HG03097 (cell line): Measurements from ENCODE around the gene STARD9.

Experiments used
- ATAC-seq: cut with Tn5 transposase; IDR thresholded peaks from one replicate; pipeline ENCODE4 v1.9.1; 2021; ENCODE audit not compliant: unreplicated experiment, low FRiP score

Gene STARD9

DNA sequence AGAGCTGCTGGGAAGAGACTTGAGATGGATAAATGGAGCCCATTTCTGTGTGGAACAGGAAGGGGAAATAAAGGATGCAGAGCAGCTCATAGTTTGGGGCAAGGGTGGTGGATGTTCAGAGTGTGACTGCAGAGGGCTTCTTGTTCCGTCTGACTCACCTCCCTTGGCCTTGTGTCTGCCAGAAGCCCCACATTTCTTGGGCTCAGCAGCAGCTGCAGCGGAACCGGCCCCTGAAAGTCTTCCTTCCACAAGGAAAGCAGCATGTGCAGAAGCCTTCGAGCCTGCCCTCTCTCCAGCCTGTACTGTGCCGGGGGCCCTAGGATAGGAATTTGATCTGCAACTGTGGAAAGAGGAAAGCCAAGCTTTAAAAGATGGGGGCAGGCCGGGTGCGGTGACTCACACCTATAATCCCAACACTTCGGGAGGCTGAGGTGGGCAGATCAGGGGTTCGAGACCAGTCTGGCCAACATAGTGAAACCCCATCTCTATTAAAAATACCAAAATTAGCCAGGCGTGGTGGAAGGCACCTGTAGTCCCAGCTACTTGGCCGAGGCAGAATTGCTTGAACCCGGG is 150.0 kb downstream of the STARD9 start:
- ATAC-seq, result no peak

DNA sequence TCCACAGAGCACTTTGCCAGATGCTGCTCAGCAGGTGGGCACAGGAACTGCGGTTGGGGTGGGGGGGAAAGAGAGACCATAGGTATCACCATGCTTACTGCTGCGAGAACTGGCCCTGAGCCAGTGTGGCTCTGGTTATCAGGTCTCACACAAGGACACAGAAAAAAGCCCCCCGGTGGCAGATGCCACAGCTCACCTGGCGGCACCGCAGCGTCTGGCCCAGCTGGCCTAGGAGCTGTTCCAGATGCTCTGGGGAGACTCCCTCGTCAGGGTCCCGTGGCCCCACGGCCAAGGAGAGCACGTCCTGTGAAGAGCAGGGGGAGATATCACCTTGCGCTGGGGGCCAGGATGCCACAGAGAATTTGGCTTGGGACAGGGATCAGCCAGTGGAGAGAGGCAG is 150.7 kb downstream of the STARD9 start:
- no peak for ATAC-seq

DNA sequence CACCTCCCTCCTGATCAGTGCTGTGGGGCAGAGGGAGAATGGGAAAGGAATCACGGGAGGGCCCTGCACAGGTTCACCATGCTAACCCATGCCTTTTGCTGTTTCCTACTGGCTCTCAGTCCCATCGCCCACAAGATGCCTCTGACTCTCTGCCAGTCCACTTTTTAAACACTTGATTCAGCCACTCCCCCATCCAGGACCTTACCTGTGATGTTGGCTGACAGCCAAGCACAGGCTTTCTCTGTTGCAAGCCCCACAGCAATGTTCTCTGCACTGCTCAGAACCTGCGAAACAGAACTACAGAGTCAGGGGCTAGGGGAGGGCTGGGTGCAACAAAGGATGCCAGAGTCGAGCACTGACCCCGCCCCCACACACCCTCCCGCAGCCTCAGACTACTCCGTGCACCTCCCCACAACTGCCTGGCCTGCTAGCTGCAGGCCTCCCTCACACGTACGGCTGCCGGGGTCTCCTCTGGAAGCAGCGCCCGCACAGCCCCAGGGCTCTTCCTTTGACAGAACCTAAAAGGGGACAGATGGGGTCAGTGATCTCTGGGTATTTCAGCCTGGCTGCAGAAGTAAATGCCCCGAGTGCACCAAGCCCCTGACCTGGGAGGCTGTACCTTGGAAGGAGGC is 152.5 kb downstream of the STARD9 start:
- no peak for ATAC-seq

DNA sequence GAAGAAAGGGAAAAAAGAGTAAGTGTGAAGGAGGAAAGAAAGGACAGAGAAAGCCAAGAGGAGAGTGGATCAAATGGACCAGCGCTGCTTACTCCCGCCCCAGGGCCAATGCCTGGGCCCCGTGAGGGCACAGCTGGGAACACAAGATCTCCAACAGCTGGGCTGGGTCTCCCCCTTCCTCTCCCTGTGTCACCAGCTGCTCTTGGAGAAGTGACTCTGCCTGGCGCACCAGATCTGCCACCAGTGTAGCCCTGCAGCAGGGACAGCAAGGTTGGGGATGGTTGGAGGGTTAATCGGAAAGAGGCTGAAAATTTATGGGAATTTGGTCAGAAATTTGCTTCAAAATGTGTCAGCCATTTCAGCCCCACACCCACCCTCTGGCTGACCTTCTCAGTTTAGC is 153.2 kb downstream of the STARD9 start:
- no peak for ATAC-seq

DNA sequence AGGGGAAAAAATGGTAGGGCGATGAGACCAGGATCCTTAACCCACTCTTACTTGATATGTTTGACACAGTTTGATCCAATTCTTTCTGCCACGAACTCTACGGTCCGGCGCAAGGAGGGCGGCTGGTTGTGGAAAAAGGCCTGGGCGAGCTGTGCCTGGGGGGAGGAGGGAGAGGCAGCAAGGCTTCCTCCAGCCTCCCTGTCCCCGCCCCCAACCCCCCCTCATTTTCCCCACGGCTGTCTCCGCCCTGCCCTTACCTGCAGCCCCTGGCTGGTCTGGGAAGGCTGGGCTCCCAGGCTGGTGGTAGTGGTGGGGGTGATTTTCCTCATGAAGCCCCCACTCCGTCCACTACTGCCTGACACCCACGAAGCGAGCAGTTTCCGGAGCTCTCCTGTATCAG is 153.6 kb downstream of the STARD9 start:
- ATAC-seq, result no peak

DNA sequence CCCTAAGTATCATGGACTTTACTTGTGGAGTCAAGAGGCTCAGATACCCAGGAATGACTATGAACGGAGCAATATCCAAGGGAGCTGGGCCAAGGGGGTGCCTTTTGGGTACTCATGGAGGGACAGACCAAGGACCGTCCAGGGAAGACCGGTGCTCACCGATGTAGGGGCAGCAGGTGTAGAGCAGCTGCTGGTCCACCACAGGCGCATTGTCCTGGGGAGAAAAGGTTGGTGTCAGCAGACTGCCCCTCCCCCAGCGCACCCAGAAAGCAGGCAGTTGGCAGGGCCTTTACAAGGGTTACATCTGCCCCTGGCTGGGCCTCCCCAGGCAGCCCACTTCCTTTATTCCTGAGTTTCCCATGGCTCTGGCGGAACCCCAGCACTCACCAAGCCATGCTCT is 154.0 kb downstream of the STARD9 start:
- ATAC-seq, result no peak

DNA sequence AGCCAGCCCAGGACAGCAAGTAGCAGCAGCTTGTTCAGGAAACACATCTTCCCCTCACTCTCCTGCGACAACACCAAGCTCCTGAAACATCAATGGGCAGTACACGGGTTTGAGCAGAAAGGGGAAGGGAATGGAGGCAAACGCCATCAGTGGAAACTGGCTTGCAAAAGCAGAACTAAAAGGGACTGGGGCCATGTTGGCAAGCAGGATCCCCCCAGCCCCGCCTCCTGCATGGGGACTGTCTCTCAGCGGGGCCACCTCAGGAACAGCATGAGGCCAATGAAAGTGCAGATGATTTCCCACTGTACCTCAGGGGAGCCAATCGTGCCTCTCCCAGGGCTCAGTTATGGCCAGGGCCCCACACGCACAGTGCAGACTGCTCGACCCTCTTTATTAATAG is 154.7 kb downstream of the STARD9 start:
- no peak for ATAC-seq

DNA sequence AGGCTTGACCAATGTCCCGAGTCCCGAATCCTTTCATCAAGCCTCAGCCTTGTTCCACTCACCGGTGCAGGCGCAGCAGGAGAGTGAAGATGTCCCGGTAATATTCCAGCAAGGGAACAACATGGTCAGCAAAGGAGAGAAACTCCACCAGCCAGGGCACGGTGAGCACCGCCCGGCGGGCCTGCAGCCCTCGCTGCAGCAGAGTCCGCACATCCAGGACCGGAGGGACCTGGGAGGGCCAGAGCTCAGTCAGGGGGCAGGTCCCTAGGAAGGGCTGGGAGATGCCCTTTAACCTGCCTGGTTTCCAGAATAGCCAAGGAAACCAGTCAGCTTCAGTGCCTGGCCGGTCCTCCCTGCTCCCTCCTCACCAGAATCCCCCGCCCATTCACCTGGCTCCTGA is 155.1 kb downstream of the STARD9 start:
- ATAC-seq, result no peak

DNA sequence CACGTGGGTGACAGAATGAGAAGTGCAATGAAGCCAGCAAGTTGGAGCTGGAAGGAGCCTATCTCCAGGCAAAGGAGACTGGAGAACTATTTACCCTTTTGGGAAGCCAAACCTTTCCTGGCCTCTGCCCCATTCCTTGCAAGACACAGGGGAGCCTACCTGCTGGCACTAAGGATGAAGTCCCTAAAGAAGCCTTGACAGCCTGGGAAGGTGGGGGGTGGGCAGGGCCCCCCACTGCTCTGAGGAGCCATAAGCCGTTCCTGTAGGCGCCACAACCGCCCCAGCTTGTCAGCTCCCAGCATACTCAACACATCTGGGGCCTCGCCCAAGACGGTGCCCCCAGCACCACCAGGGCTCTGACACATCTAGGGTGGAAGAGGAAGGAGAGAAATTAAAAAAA is 156.1 kb downstream of the STARD9 start:
- no peak for ATAC-seq

DNA sequence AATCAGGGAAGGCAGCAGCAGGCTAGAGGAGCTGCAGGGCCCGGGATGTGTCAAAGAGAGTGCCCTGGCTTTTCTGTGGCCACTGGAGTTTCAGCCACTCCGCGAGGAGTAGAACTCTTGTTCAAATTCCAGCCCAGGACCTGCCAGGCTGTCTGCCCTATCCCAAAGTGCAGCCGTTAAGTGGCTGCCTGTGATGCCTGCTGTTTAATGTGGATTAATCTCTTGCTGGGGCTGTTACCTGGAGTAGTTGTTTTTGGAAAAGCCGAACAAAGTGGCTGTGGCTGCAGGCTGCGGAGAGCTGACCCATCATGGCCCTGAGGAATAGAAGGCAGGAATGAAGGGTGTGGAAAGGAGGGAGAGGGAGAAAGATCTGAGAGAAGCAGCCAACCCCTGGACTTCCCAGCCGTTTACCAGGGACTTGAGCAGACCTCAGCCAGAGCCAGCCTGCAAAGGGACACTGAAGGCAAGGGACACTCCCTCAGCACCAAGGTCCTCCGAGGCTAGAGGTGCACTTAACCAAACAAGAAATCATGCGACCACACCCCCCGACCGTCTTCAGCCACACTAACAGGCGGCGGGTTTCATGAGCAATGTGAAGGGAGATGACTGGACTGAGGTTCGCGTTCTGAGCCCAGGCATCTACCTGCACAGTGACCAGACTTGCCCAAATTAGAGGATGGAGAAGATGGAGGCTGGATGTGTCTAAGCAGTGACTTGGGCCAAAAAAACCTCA is 156.9 kb downstream of the STARD9 start:
- no peak for ATAC-seq

DNA sequence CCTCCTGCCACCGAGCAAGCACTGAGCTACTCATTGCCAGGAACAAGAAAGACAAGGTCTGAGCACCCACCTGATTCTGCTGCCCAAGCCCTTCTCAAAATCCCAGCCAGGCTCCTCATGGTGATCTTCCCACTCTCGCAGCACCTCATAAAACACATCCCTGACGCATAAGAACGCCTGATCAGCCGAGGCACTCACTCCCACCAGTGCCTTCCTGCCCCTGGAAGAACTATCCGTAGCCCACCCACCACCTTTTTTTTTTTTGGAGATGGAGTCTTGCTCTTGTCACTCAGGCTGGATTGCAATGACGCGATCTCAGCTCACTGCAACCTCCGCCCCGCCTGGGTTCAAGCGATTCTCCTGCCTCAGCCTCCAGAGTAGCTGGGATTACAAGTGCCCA is 157.6 kb downstream of the STARD9 start:
- no peak for ATAC-seq

DNA sequence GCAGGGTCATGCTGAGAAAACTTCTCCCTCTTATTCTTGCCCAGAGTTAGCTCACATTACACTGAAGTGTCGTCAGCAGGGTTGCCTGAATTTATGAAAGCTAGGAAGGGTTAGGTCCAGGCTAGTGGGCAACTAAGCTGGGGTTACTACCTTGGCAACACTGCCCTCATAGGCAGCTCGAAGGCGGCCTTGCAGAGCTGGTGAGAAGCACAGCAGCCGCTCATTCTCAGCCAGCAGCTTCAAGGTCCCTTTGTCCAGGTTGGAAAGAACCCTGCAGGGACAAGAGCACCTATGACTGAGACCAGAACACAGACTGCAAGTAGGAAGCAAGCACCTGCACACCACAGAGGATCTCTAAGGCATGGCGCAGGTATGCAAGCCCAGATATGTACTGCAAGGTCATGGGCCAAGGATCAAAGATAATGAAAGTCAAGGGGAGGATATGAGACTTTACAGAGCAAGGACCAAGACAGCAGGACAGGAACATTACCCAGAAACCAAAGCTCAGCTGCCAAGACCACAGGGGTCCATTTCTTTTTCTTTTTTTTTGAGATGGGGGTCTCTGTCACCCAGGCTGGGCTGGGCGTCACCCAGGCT is 158.8 kb downstream of the STARD9 start:
- no peak for ATAC-seq

DNA sequence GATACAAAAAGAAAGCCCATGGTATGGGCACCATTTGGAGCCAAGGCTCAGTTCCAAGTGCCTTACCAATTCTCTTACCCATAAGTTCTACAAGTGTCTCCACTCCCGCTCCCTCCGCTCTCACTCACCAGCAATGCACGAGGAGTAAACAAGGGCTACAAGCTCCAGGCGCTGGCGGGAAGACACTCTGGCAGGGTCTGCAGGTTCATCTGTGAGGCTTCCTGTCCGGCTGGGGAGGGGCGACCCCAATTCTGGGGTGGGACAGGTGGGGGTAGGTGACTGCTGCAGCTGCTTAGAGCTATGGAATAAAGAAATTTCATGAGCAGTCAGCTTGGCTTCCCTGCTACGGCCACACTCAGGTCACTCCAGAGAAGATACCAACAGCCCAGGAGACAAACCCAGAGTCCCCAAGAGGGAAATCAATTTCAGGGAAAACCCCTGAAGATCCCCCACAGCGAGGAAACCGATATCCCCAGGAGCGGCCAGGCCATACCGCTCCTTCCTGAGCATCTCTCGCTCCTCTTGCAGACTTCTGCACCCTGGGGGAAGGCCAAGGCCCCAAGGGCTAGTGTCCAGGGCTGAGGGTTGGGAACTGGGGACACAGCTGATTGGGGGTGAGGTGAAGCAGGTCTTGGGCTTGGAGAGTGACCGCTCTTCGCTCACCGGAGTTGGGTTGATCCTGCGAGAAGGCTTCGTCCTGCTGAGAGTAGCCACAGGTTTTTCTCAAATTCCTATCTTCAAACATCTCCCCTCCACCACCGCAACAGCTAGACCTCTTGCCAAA is 160.2 kb downstream of the STARD9 start:
- no peak for ATAC-seq

DNA sequence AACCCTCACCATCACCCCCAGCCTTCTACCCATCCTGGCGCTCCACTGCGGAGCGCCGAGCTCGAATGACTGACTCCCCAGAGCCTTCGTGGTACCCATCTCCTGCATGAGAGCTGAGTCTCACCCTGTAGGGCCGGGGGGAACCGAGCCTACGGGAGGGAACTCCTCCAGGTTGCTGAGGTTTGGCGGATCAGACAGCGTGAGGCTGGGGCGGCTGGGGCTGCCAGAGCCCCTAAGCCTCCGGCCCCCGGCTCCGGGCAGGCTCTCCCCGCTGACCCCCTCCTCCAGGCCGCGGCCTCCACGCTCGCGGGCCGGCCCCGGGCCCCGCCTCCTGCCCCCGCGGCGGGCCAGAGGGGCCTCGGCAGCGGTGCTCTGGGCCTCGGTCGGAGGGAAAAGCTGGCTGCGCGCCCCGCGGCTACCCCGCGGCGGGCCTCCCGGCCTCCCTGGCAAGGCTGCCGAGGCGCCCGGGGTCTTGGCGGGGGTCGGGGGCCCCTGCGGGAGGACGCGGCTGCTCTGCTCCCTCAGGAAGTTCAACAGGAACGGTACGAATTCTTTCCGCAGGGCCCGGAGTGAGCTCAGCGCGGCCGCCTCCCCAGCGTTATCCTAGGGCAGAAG is 160.9 kb downstream of the STARD9 start:
- ATAC-seq, result no peak

DNA sequence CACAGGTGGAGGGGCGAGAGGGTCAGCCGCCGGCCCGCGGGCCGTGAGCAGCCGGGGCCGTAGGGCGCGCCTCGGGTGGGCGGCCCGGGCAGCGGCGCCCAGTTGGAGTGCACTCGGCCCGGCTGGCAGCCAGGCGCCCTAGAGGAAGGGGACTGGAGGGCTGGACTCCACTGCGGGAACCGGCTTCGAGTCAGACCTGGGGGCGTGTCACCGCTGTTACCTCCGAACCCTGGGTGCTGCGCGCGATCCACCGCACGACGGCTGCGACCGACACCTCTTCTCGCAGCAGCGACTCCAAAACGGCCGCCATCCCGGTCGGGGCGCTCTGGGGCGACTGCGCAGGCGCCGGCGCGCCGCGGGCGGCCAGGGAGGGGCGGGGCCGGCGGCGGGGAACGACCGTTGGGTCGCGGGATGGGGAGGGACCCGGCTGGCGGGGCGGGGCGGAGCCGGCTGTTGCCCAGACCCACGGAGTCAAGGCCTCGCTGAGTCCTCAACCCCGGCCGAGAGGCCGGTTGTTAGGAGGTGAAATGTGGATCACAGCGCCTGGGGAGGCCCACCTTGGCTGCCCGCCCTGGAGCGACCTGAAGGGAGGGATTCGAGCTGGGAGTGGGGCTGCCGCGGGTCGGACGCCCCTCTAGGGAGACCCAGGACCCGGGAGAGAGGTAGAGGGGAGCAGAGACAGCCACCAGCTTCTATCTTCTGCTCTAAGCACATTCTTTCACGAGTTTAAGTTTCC is 161.6 kb downstream of the STARD9 start, which contains the start of gene CDAN1:
CDAN1 (minus strand) TSS at position 336 of the 736 bp plus-strand sequence; CDS start at position 310, 26 bp downstream.
- ATAC-seq, result peak; percentile 69

DNA sequence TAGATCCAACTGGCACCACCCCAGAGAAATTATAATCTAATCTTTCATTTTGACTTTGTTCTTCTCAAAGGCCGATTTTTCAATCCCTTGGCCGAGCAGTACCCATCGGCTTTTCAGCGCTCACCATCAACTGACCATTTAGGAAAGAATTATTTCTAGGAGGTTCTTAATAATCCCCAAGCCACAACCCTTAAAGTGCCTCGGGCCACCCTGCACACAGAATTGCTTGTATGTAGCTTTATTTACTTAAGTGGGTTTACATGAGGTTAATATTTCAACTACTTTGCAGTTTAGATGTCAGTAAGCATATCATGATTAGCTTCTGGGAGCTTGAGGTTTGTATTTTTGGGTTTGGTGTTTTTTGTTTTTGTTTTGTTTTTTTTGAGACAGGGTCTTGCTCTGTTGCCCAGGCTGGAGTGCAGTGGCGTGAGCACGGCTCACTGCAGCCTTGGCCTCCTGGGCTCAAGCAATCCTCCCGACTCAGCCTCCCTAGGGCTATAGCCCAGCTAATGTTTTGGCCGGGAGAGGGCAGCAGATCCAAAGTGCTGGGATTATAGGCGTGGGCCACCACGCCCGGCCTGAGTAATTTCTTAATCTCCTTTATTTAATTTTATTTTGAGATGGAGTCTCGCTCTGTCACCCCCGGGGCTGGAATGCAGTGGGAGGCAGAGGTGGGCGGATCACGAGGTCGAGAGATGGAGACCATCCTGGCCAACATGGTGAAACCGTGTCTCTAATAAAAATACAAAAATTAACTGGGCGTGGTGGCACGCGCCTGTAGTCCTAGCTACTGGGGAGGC is 162.3 kb downstream of the STARD9 start:
- no peak for ATAC-seq

DNA sequence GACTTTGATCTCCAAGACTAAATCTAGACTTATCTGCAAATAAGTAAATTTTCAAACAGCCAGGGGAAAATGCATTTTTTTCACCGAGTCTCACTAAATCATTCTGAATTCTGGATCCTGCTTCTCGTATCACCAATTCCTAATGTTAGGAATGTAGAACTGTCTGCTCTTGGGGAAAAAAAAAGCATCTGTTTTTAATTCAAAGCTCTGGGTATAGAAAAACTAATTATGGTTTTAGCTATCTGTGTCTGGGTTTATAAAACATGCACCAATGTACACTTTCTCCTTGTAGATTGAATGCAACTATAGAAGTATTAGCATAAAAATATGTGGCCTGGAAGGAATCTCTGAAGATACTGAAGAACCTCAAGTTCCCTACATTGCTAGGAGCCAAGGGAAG is 166.3 kb downstream of the STARD9 start:
- ATAC-seq, result no peak

DNA sequence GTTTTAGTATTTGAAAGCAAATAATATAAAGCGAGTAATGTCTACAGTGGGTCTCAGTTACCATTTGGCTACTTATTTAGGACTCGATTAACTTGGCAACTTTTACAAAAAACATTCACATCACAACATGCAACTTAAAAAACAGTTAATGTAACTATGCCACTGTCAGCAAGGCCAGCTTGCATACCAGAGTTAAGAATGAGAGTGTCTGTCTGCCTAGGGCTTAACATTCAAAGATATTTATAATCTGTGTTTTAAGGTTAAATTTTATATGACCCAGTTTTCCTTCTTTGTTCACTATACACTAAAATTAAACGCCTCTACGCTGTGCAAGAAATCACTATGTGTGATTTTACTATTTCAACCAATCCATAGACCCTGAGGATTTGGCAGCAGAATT is 166.7 kb downstream of the STARD9 start:
- no peak for ATAC-seq

DNA sequence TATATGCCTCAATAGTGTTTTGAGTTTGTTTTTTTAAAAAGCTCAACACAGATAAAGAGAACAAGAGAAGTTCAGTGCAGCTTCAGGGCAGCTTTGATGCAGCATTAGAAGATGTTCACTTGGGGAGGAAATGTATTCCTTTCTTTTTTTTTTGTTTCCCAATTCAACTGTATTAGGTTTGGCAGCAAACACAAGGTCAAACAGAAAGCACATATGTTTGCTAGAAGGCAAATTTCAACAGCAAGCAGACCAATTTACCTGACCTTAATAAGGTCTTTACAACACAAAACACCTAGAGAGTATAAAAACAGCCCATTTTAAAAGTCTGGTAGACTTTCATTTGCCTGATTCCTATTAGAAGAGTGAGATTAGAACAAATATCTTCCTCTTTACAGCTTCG is 168.8 kb downstream of the STARD9 start:
- no peak for ATAC-seq
